NOMO-1 treated with dmso at 0.1 percent for 144 hours (cell line): ENCODE measurements around the gene ABCA12.

Experiments
- DNase-seq: peaks from one replicate; lab custom pipeline; 2025; ENCODE audit not compliant: unreplicated experiment; lab: John Stamatoyannopoulos, UW

The ABCA12 gene

GRCh38 chr2:214989187-214989586 is 149.2 kb downstream of the ABCA12 start:
- no peak for DNase-seq

GRCh38 chr2:214987261-214987660 is 151.2 kb downstream of the ABCA12 start:
- DNase-seq, result no peak

DNA sequence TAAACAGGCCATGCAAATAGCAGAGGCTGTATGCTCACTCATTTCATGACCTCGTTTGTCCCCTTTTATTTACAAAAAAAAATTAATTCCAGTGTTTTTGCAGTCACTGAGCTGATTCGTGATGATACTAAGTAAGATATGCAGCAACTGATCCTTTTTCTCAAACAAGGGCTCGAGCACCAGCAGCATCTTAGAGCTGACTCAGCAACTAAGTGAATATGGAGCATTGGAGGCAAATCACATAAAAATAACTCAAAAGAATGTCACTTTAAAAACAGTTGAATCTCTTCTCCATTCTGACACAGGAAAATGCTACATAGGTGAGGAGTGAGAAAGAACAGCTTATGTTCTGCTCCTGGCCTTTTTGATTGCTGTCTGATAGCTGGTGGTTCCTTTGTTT is 152.8 kb downstream of the ABCA12 start:
- DNase-seq, result no peak

GRCh38 chr2:214966420-214966819 is 172.0 kb downstream of the ABCA12 start:
- no peak for DNase-seq

DNA sequence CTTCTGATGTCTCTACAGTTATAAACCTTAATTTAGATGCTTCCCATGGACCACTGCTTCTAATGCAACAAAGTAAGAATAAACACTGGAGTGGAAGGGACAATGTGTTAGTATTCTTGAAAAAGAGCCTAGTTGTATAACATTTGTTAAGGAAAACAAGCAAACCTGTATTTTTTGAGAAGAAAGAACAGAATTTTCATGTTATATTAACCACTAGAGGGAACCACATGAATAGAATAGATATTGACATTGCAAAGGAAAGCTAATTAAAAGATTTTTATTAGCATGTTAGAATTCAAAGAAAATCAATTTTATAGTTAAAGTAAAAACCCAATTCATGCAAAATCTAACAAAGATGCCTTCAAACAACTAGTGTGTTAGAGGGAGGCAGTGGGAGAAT is 177.7 kb downstream of the ABCA12 start:
- DNase-seq, result no peak

DNA sequence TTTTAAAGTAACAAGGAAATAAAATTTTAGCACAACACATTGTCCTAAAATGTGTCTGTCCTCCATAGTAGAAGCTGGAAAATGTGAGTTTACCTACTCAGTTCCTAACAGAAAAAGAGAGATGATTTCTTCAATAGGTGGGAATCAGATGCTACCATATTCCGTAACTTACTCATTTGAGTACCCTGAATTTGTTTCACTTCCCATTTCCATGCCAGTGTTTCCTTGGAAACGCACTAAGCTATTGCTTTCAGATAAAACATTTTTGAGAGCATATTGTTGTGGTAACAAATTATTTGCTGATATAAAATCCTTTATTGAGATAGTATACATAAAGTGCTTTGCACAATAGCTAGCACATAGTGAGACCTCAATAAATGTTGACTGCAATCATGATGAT is 191.5 kb downstream of the ABCA12 start:
- no peak for DNase-seq

- no peak for DNase-seq
Observed at GRCh38 chr2:214934006-214934405, 204.4 kb downstream of the ABCA12 start.

GRCh38 chr2:214904634-214905033 is 233.8 kb downstream of the ABCA12 start:
- DNase-seq, result no peak

DNA sequence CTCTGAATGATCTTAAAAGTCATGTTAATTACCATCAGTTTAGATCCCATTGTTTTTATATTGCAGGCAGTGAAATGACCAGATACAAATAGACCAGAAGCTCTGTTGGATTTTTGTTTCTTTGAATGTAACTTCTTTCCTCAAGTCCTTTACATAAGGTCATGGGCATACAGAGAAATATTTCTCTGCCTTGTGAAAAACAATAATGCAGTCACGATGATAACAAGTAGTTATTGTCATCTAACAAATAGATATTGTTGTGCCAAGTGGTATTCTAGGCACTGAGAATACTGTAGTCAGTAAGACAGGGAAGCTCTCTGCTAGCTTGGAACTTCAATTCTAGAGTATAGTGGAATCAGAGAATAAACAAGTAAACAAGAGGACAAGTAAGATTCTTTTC is 234.2 kb downstream of the ABCA12 start:
- DNase-seq, result no peak

DNA sequence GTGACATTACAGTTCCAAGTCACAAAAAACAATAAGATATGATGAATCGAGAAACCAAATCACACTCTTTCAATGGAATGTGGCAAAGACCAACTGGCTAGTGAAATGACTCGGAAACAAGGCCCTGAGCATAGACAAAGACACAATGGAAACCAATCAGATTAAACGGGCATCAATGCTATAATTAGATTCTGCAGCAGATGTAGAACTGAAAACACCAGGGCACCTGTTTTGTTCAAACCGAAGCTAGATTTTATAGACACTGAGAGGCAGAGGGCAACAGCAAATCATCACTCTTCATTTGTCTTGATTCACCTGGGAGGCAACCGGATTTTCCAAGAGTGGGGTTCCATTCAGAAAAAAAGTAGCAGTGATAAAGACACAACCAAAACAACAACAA is 236.1 kb downstream of the ABCA12 start:
- DNase-seq, result no peak

GRCh38 chr2:214899751-214900150 is 238.7 kb downstream of the ABCA12 start:
- no peak for DNase-seq

DNA sequence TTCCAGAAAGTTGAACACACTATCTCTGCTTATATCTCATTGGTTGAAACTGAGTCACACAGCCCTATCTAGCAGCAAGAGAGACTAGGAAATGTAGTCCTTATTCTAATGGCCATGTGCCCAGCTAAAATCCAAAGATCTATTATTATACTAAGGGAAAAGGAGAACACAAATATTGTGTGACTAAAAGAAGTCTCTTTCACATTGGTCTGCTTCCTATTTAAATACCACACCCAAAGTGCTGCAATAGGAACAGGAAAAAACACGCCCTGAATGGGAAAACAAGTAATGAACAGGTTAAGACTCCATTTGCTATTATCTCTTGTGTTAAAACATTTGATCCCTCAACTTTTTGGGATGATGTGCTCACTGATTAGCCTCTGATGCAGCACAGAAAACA is 242.2 kb downstream of the ABCA12 start:
- no peak for DNase-seq

DNA sequence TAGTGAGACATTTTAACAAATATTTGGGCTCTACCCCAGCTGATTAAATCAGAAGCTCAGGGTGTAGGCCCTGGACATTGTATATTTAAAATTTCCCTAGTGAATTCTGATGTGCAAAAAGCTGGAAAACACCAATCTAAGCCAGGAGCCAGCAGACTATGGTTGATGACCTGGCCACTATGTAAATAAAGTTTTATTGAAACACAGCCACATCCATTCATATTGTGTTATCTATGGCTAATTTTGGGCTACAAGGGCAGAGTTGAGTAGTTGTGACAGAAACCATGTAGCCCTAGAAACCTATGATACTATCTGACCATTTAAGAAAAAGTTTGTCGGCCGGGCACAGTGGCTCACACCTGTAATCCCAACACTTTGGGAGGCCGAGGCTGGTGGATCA is 243.0 kb downstream of the ABCA12 start:
- DNase-seq, result no peak

- no peak for DNase-seq
Observed at GRCh38 chr2:214889301-214889700, 249.1 kb downstream of the ABCA12 start.

- no peak for DNase-seq
Observed at GRCh38 chr2:214881647-214882202, 256.7 kb downstream of the ABCA12 start.
